GM19438 (cell line): ENCODE measurements around the gene FAM162B.
"Not testable (repeated sequence)": the region's sequence is repeated elsewhere in the genome, so short reads cannot be mapped to it uniquely, and the experiment has no call there.

Experiments used
- ATAC-seq: cut with Tn5 transposase; IDR thresholded peaks from one replicate; pipeline ENCODE4 v1.9.1; 2021; ENCODE audit warnings: low read depth; ENCODE audit not compliant: unreplicated experiment

FAM162B gene

GRCh38 chr6:116764961-116765841 lies at the start of gene FAM162B:
Gene FAM162B, minus strand, starts transcription at chr6:116765719. Its CDS starts 143 bp downstream, at chr6:116765576.
- no peak for ATAC-seq

GRCh38 chr6:116812051-116812650 lies 46.6 kb upstream of the FAM162B start:
- ATAC-seq = no peak

- ATAC-seq = no peak
These were observed 36.5 kb upstream of the FAM162B start for GRCh38 chr6:116801971-116802370.

GRCh38 chr6:116799945-116800344 lies 34.4 kb upstream of the FAM162B start:
- ATAC-seq = no peak

GRCh38 chr6:116797585-116797984 lies 32.1 kb upstream of the FAM162B start:
- no peak for ATAC-seq

GRCh38 chr6:116793224-116793623 lies 27.7 kb upstream of the FAM162B start:
- ATAC-seq = no peak

GRCh38 chr6:116783852-116784251 lies 18.3 kb upstream of the FAM162B start:
- no peak for ATAC-seq

- no peak for ATAC-seq
These were observed 14.2 kb upstream of the FAM162B start for GRCh38 chr6:116779573-116780164.

GRCh38 chr6:116773886-116774285 lies 8.4 kb upstream of the FAM162B start:
- ATAC-seq = no peak

- no peak for ATAC-seq
These were observed 6.9 kb upstream of the FAM162B start for GRCh38 chr6:116772450-116772849.

- no peak for ATAC-seq
These were observed 2.2 kb upstream of the FAM162B start for GRCh38 chr6:116767715-116768114.

- ATAC-seq = no peak
These were observed 1.1 kb upstream of the FAM162B start for GRCh38 chr6:116766506-116767176.

- ATAC-seq = no peak
These were observed 924 bp downstream of the FAM162B start for GRCh38 chr6:116764629-116764960.

GRCh38 chr6:116763906-116764628 lies 1.5 kb downstream of the FAM162B start:
- ATAC-seq = no peak

GRCh38 chr6:116763048-116763447 lies 2.5 kb downstream of the FAM162B start:
- ATAC-seq = no peak

- no peak for ATAC-seq
These were observed 3.3 kb downstream of the FAM162B start for GRCh38 chr6:116762235-116762634.

GRCh38 chr6:116761779-116762178 lies 3.7 kb downstream of the FAM162B start:
- no peak for ATAC-seq

- ATAC-seq = no peak
These were observed 20.3 kb downstream of the FAM162B start for GRCh38 chr6:116745176-116745575.

- no peak for ATAC-seq
These were observed 23.9 kb downstream of the FAM162B start for GRCh38 chr6:116741571-116741970.

GRCh38 chr6:116740486-116740885 lies 25.0 kb downstream of the FAM162B start:
- ATAC-seq = not testable (repeated sequence)
